ENCODE data around the gene CLPTM1L.
"Not testable (repeated sequence)": the region's sequence is repeated elsewhere in the genome, so short reads cannot be mapped to it uniquely, and the experiment has no call there.

The CLPTM1L gene

GRCh38 chr5:1326532-1326875 lies 18.4 kb downstream of the CLPTM1L start:
- not testable (repeated sequence) for DNase-seq (ENCODE audit: low spot score)

- DNase-seq (ENCODE audit: low spot score): no peak
Measured at GRCh38 chr5:1325870-1326531, 18.9 kb downstream of the CLPTM1L start.

- DNase-seq (ENCODE audit: low spot score): no peak
Measured at GRCh38 chr5:1325191-1325741, 19.6 kb downstream of the CLPTM1L start.

GRCh38 chr5:1324719-1325190 lies 20.1 kb downstream of the CLPTM1L start:
- DNase-seq (ENCODE audit: low spot score): no peak

GRCh38 chr5:1324301-1324700 lies 20.6 kb downstream of the CLPTM1L start:
- DNase-seq (ENCODE audit: low spot score): no peak

GRCh38 chr5:1323803-1324173 lies 21.1 kb downstream of the CLPTM1L start:
- DNase-seq (ENCODE audit: low spot score): no peak

GRCh38 chr5:1322955-1323802 lies 21.7 kb downstream of the CLPTM1L start:
- no peak for DNase-seq (ENCODE audit: low spot score)

GRCh38 chr5:1322036-1322900 lies 22.6 kb downstream of the CLPTM1L start:
- no peak for DNase-seq (ENCODE audit: low spot score)

GRCh38 chr5:1321576-1321975 lies 23.3 kb downstream of the CLPTM1L start:
- DNase-seq (ENCODE audit: low spot score): no peak

- no peak for DNase-seq (ENCODE audit: low spot score)
Measured at GRCh38 chr5:1320436-1321344, 24.2 kb downstream of the CLPTM1L start.

- no peak for DNase-seq (ENCODE audit: low spot score)
Measured at GRCh38 chr5:1319436-1320256, 25.3 kb downstream of the CLPTM1L start.

- no peak for DNase-seq (ENCODE audit: low spot score)
Measured at GRCh38 chr5:1318659-1319251, 26.1 kb downstream of the CLPTM1L start.

- DNase-seq (ENCODE audit: low spot score): no peak
Measured at GRCh38 chr5:1317921-1318565, 26.9 kb downstream of the CLPTM1L start.

- no peak for DNase-seq (ENCODE audit: low spot score)
Measured at GRCh38 chr5:1316588-1317340, 28.1 kb downstream of the CLPTM1L start.

- peak; percentile 81 for DNase-seq (ENCODE audit: low spot score)
Measured at GRCh38 chr5:1315709-1316587, 29.0 kb downstream of the CLPTM1L start.

- DNase-seq (ENCODE audit: low spot score): no peak
Measured at GRCh38 chr5:1315018-1315708, 29.7 kb downstream of the CLPTM1L start.

GRCh38 chr5:1314564-1314982 lies 30.3 kb downstream of the CLPTM1L start:
- no peak for DNase-seq (ENCODE audit: low spot score)
